Natural killer cell (primary cell): Measurements from ENCODE around the gene CIDEA. TPM values are rescaled to one million over a fixed set of nuclear protein-coding genes. Genes with fewer than 3 reads are reported as not detected.
"Not testable (repeated sequence)": the region's sequence is repeated elsewhere in the genome, so short reads cannot be mapped to it uniquely, and the experiment has no call there.

ENCODE experiments used
- ATAC-seq, 3 donors: fragments of 150-1000 bp in 2 of 3; fragments of 200-7000 bp in 1 of 3; cut with Tn5 transposase; 1 replicate in 1 of 3; 2 replicates in 2 of 3; pipeline ENCODE4 v1.10.0; 2021; ENCODE audit warnings: mild to moderate bottlenecking in 2 of 3, moderate library complexity in 2 of 3
- DNase-seq, 2 donors: peaks; one replicate each; pipeline versions ENCODE4 v3.0.0 to v3.0.0-alpha.2; 2013 to 2021; ENCODE audit warnings: mixed read lengths in 1 of 2
- H3K27ac ChIP-seq: one replicate; pipeline ENCODE4 v1.5.1; 2013; ENCODE audit warnings: mild to moderate bottlenecking, low read length
- H3K27me3 ChIP-seq: one replicate; pipeline ENCODE4 v1.6.1; 2013; ENCODE audit warnings: low read length; ENCODE audit not compliant: control insufficient read depth, insufficient read depth
- H3K36me3 ChIP-seq: one replicate; pipeline ENCODE4 v1.6.1; 2013; ENCODE audit warnings: low read length; ENCODE audit not compliant: control insufficient read depth, insufficient read depth
- H3K4me1 ChIP-seq: one replicate; pipeline ENCODE4 v1.6.1; 2013; ENCODE audit warnings: low read length; ENCODE audit not compliant: control insufficient read depth, insufficient read depth
- H3K4me3 ChIP-seq: one replicate; pipeline ENCODE4 v1.5.1; 2013; ENCODE audit warnings: low read length
- H3K9me3 ChIP-seq: one replicate; pipeline ENCODE4 v1.6.1; 2013; ENCODE audit warnings: low read length; ENCODE audit not compliant: control insufficient read depth, insufficient read depth
- H3K27ac Mint-ChIP-seq, 2 donors: one replicate each; pipeline ENCODE4 v1.8.0; 2022; ENCODE audit warnings: mild to moderate bottlenecking in 2 of 2, mixed read lengths in 2 of 2, moderate library complexity in 1 of 2
- H3K27me3 Mint-ChIP-seq, 2 donors: one replicate each; pipeline ENCODE4 v1.8.0; 2022; ENCODE audit warnings: low read depth in 2 of 2, mixed read lengths in 2 of 2
- H3K36me3 Mint-ChIP-seq: one replicate; pipeline ENCODE4 v1.8.0; 2022; ENCODE audit warnings: mixed read lengths
- H3K4me1 Mint-ChIP-seq, 2 donors: one replicate each; pipeline ENCODE4 v1.8.0; 2022; ENCODE audit warnings: mixed read lengths in 2 of 2
- H3K4me3 Mint-ChIP-seq: one replicate; pipeline ENCODE4 v1.8.0; 2022; ENCODE audit warnings: mild to moderate bottlenecking, moderate library complexity, mixed read lengths
- H3K9me3 Mint-ChIP-seq, 2 donors: one replicate each; pipeline ENCODE4 v1.8.0; 2022; ENCODE audit warnings: mixed read lengths in 2 of 2
- CTCF ChIP-seq: fragments of 200-600 bp; IDR thresholded peaks from one replicate; pipeline ENCODE4 v1.8.0; 2022; ENCODE audit warnings: antibody characterized with exemption
- WGBS: methylation state at CpG from one replicate; pipeline ENCODE4 v1.1.7; 2013; ENCODE audit warnings: missing lambda C conversion rate; ENCODE audit not compliant: insufficient coverage; 5-methylcytosine and 5-hydroxymethylcytosine counted together
- intact Hi-C: fragments of 100-400 bp; cut with micrococcal nuclease; formaldehyde crosslinking; loops from one replicate; pipeline ENCODE4 v1.14.2; 2022
- total RNA-seq, 4 donors: library from RNA; stranded (reverse); fragments of 120-200 nt in 1 of 4; gene quantifications; one replicate each; pipeline versions ENCODE4 v1.2.3 to v1.2.4, GENCODE V29; 2013 to 2022

Gene CIDEA
- not detected for total RNA-seq
- not detected for total RNA-seq (2013)

- ATAC-seq (no peak), DNase-seq (no peak)
- Histone ChIP-seq H3K27me3 (peaks cover 9% of the 10 kb centered on the region), H3K4me1 (no peaks in the 10 kb centered on the region), H3K36me3 (no peaks in the 10 kb centered on the region), H3K9me3 (no peaks in the 10 kb centered on the region), H3K4me3 (no peak within 1 kb of the TSS), H3K27ac (no peak within 1 kb of the TSS)
- Mint-ChIP-seq H3K36me3 (no peaks in the 10 kb centered on the region), H3K4me3 (no peak within 1 kb of the TSS), H3K4me1 (no peaks in the 10 kb centered on the region), H3K27me3 (peaks cover 46 to 74% of the 10 kb centered on the region in 2 donors), H3K27ac (no peak within 1 kb of the TSS), H3K9me3 (no peaks in the 10 kb centered on the region)
- WGBS, result 7% methylated on average over 69 of the region's 69 CpGs
- TF ChIP-seq CTCF, result no peak
- intact Hi-C loops, result no loop called here
Observed at GRCh38 chr18:12254136-12254819, at the start of gene CIDEA. CIDEA (plus strand) TSS chr18:12254361; CDS start chr18:12254384, 23 bp downstream.

- H3K27me3 Mint-ChIP-seq, H3K36me3 ChIP-seq, H3K27ac ChIP-seq, H3K27ac Mint-ChIP-seq, intact Hi-C loops, ATAC-seq, DNase-seq, H3K9me3 ChIP-seq, H3K27me3 ChIP-seq, H3K9me3 Mint-ChIP-seq, H3K4me1 Mint-ChIP-seq, H3K4me3 ChIP-seq, H3K4me1 ChIP-seq, H3K4me3 Mint-ChIP-seq, H3K36me3 Mint-ChIP-seq: not testable (repeated sequence)
- WGBS, result 82% methylated on average over 10 of the region's 18 CpGs
Observed at GRCh38 chr18:12208296-12209153, 45.6 kb upstream of the CIDEA start.

- H3K27ac Mint-ChIP-seq, H3K4me1 Mint-ChIP-seq, H3K27me3 ChIP-seq, H3K36me3 Mint-ChIP-seq, H3K4me3 ChIP-seq, ATAC-seq, H3K27ac ChIP-seq, H3K36me3 ChIP-seq, H3K4me3 Mint-ChIP-seq, H3K9me3 Mint-ChIP-seq, DNase-seq, H3K4me1 ChIP-seq, H3K9me3 ChIP-seq: not testable (repeated sequence)
- intact Hi-C loops, result loop anchor here (10.0 kb wide), 1 partner anchor 1588 kb away; no protein-coding TSS in a partner anchor
- WGBS, result no CpG with 5 or more reads among the region's 1 CpG
- peaks cover 7 to 29% of the 10 kb centered on the region in 2 donors for H3K27me3 Mint-ChIP-seq
Observed at GRCh38 chr18:12212308-12212707, 41.9 kb upstream of the CIDEA start.

- not testable (repeated sequence) for H3K27ac ChIP-seq, DNase-seq, H3K4me3 ChIP-seq, H3K4me1 Mint-ChIP-seq, H3K27me3 ChIP-seq, ATAC-seq, H3K4me3 Mint-ChIP-seq, H3K27ac Mint-ChIP-seq, H3K36me3 Mint-ChIP-seq, H3K9me3 ChIP-seq, H3K4me1 ChIP-seq, H3K36me3 ChIP-seq, H3K9me3 Mint-ChIP-seq
- intact Hi-C loops, result loop anchor here (10.0 kb wide), 1 partner anchor 1590 kb away; no protein-coding TSS in a partner anchor
- peaks cover 7 to 29% of the 10 kb centered on the region in 2 donors for H3K27me3 Mint-ChIP-seq
- WGBS, result 73% methylated on average over 1 of the region's 1 CpG
Observed at GRCh38 chr18:12214296-12215005, 39.7 kb upstream of the CIDEA start.

- not testable (repeated sequence) for H3K4me1 Mint-ChIP-seq, H3K36me3 Mint-ChIP-seq, H3K27ac Mint-ChIP-seq, H3K9me3 Mint-ChIP-seq, H3K27ac ChIP-seq, H3K4me3 Mint-ChIP-seq, H3K4me3 ChIP-seq, H3K27me3 ChIP-seq, H3K9me3 ChIP-seq, H3K4me1 ChIP-seq, H3K36me3 ChIP-seq, DNase-seq, ATAC-seq
- H3K27me3 Mint-ChIP-seq, result peaks cover 4 to 29% of the 10 kb centered on the region in 2 donors
- WGBS, result no CpG with 5 or more reads among the region's 4 CpGs
- intact Hi-C loops, result loop anchor here (10.0 kb wide), 1 partner anchor 1592 kb away; no protein-coding TSS in a partner anchor
Observed at GRCh38 chr18:12216471-12216870, 37.7 kb upstream of the CIDEA start.

GRCh38 chr18:12218603-12219002 is 35.6 kb upstream of the CIDEA start:
- intact Hi-C loops, result loop anchor here (10.0 kb wide), 1 partner anchor 1594 kb away; no protein-coding TSS in a partner anchor
- not testable (repeated sequence) for H3K27me3 ChIP-seq, H3K36me3 Mint-ChIP-seq, H3K9me3 ChIP-seq, H3K9me3 Mint-ChIP-seq, ATAC-seq, DNase-seq, H3K27ac Mint-ChIP-seq, H3K4me1 Mint-ChIP-seq, H3K4me3 ChIP-seq, H3K36me3 ChIP-seq, H3K4me3 Mint-ChIP-seq, H3K27ac ChIP-seq, H3K4me1 ChIP-seq
- H3K27me3 Mint-ChIP-seq, result peaks cover 4 to 26% of the 10 kb centered on the region in 2 donors
- WGBS, result 79% methylated on average over 4 of the region's 6 CpGs
